ENCODE data around the gene SCGN. TPM values are rescaled to one million over a fixed set of nuclear protein-coding genes. Genes with fewer than 3 reads are reported as not detected.

SCGN gene
- total and polyA plus RNA-seq, 11 donors: 0.27 to 12.0 (median 1.1) TPM; not detected in 3

- no peak for TF ChIP-seq POLR2A (IDR thresholded peaks at IDR 0.05)
- TF ChIP-seq, protein P1, sequence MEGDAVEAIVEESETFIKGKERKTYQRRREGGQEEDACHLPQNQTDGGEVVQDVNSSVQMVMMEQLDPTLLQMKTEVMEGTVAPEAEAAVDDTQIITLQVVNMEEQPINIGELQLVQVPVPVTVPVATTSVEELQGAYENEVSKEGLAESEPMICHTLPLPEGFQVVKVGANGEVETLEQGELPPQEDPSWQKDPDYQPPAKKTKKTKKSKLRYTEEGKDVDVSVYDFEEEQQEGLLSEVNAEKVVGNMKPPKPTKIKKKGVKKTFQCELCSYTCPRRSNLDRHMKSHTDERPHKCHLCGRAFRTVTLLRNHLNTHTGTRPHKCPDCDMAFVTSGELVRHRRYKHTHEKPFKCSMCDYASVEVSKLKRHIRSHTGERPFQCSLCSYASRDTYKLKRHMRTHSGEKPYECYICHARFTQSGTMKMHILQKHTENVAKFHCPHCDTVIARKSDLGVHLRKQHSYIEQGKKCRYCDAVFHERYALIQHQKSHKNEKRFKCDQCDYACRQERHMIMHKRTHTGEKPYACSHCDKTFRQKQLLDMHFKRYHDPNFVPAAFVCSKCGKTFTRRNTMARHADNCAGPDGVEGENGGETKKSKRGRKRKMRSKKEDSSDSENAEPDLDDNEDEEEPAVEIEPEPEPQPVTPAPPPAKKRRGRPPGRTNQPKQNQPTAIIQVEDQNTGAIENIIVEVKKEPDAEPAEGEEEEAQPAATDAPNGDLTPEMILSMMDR (IDR thresholded peaks at IDR 0.05): no peak
- ATAC-seq (no peak), DNase-seq (no peak)
- Histone ChIP-seq H3K27me3 (peaks cover 0 to 20% (median 0%) of the 10 kb centered on the region in 9 donors), H3K4me3 (no peak overlapping the region), H3K4me1 (no peaks in the 10 kb centered on the region), H3K27ac (no peak overlapping the region), H3K36me3 (no peaks in the 10 kb centered on the region), H3K9me3 (no peaks in the 10 kb centered on the region)
- intact Hi-C loops (cut with DNase I): no loop called here
- WGBS, 4 donors: 34 to 53% (median 46%) methylated on average over 4 of the region's 4 CpGs
Measured at GRCh38 chr6:25629198-25629576, 22.8 kb upstream of the SCGN start.

DNA sequence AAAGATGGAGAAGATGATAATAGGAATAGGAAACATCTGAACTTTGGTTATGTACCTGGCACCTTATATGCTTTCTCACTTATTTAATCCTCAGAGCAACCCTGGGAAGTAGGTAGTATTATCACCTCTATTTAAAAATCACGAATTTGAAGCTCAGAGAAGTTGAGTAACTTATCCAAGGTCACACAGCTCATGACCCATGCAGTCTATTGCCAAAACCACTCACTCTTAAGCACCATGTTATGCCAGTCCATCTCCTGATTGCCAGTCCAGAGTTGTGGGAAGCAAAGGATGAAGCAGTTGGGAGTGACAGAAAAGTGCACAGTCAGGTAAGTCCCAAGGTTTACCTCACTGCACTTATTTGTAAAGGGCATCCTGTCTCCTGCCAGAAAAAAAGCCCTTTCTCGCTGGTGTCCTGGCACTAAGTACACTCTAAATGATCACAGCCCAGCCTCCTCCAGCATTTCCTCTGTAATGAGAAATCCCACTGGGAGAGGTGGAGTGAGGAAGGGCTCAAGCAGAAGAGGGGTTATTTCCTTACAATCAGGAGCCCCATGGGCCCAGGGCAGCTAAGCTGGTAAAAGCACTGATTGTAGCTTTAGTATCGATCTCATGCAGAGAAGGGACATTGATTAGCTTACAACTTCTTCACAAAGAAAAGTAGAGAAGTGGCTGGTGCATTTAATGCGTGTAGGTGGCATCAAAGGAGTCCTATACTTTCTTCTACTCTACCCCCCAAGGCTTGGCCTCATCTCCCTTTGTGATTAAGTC lies 21.3 kb upstream of the SCGN start:
- Histone ChIP-seq H3K4me3 (no peak overlapping the region), H3K27me3 (peaks cover 0 to 20% (median 0%) of the 10 kb centered on the region in 9 donors), H3K36me3 (no peaks in the 10 kb centered on the region), H3K4me1 (no peaks in the 10 kb centered on the region), H3K27ac (no peak overlapping the region), H3K9me3 (no peaks in the 10 kb centered on the region)
- intact Hi-C loops (cut with DNase I): no loop called here
- TF ChIP-seq, protein P1 (IDR thresholded peaks at IDR 0.05): no peak
- no peak for TF ChIP-seq POLR2A (IDR thresholded peaks at IDR 0.05)
- ATAC-seq (no peak), DNase-seq (no peak)
- 44 to 58% (median 52%) methylated on average over 4 of the region's 4 CpGs for WGBS, 4 donors

DNA sequence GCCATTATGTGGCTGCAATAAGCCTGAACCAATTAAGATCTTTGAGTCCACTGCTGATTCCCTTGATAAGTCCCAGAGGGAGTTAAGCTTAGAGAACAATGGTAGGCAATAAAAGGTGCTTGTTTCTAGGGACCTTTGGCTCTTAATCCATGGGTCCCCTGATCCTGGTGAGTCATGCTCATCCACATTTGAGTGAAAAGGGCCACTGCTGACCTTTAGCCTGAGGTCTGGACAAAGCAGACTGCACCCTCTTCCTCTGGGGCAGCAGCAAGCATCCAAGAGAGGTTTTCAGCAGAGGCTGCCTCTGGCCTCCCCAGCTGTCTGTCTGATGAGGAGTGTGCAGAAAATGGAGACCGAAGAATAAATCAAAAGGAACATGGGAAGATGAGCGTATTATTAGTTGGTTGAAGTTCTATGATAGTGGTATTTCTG lies 16.1 kb upstream of the SCGN start:
- DNase-seq: no peak
- ATAC-seq: no peak
- no peaks in the 10 kb centered on the region for H3K36me3 ChIP-seq

GRCh38 chr6:25637211-25637610 lies 14.8 kb upstream of the SCGN start:
- ATAC-seq (no peak), DNase-seq (no peak)
- peaks cover 0 to 22% (median 0%) of the 10 kb centered on the region in 9 donors for H3K27me3 ChIP-seq
- WGBS, 4 donors: 68 to 81% (median 76%) methylated on average over 1 of the region's 1 CpG
- H3K36me3 ChIP-seq: no peaks in the 10 kb centered on the region
- TF ChIP-seq POLR2A (IDR thresholded peaks at IDR 0.05): no peak
- TF ChIP-seq, protein P1 (IDR thresholded peaks at IDR 0.05): no peak
- no peak overlapping the region for H3K27ac ChIP-seq
- intact Hi-C loops (cut with DNase I): no loop called here
- H3K4me3 ChIP-seq: no peak overlapping the region
- H3K4me1 ChIP-seq: no peaks in the 10 kb centered on the region
- no peaks in the 10 kb centered on the region for H3K9me3 ChIP-seq

More for the DNA sequence above, 16.1 kb upstream of the SCGN start:
- Histone ChIP-seq H3K9me3 (no peaks in the 10 kb centered on the region), H3K4me3 (no peak overlapping the region), H3K27ac (no peak overlapping the region), H3K27me3 (peaks cover 0 to 20% (median 0%) of the 10 kb centered on the region in 9 donors), H3K4me1 (no peaks in the 10 kb centered on the region)
- no peak for TF ChIP-seq POLR2A (IDR thresholded peaks at IDR 0.05)
- TF ChIP-seq, protein P1 (IDR thresholded peaks at IDR 0.05): no peak
- WGBS, 4 donors: 88 to 92% (median 91%) methylated on average over 2 of the region's 2 CpGs
- intact Hi-C loops (cut with DNase I): no loop called here
